Endometrial microvascular endothelial cells (primary cell): ENCODE data around the gene RND2. TPM values are rescaled to one million over a fixed set of nuclear protein-coding genes. Genes with fewer than 3 reads are reported as not detected.
"Not testable (repeated sequence)": the region's sequence is repeated elsewhere in the genome, so short reads cannot be mapped to it uniquely, and the experiment has no call there.

Experiments
- in situ Hi-C: cut with HindIII; loops from 2 replicates; pipeline ENCODE4 v1.10.0; 2017; ENCODE audit warnings: low sequenced_read_pairs, low pct_unique_long_range_greater_than_20kb; ENCODE audit errors: inconsistent ontology term
- total RNA-seq: library from RNA; depleted of rRNA; stranded (reverse); fragments of >200 nt; gene quantifications from one replicate; pipeline ENCODE4 v1.2.3, GENCODE V29; 2015; ENCODE audit errors: inconsistent ontology term

Gene RND2, protein sequence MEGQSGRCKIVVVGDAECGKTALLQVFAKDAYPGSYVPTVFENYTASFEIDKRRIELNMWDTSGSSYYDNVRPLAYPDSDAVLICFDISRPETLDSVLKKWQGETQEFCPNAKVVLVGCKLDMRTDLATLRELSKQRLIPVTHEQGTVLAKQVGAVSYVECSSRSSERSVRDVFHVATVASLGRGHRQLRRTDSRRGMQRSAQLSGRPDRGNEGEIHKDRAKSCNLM
- total RNA-seq, result under 0.01 TPM

- in situ Hi-C loops, result no loop called here
These were observed at the start of gene RND2 for GRCh38 chr17:43024407-43025289. RND2 (plus strand) TSS chr17:43025231; CDS start chr17:43025348, 117 bp downstream.

DNA sequence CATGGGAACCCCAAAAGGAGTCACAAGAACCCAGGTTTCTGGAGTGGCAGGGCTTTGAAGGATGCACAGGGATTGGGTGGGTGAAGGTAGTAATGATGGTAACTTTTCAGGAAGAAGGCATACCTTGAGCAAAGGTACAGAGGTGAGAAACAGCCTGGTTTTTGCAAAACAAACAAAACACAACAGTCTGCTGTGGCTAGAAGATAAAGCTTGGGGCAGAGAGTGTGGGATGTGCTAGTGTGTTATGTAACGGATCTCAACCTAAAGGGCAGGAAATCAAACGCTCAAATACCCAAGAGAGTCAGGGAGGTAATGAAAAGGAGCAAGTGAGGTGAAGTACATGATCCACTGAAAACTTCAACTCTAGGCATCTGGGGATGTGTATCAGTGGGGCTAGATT lies 49.8 kb upstream of the RND2 start:
- in situ Hi-C loops, result no loop called here

DNA sequence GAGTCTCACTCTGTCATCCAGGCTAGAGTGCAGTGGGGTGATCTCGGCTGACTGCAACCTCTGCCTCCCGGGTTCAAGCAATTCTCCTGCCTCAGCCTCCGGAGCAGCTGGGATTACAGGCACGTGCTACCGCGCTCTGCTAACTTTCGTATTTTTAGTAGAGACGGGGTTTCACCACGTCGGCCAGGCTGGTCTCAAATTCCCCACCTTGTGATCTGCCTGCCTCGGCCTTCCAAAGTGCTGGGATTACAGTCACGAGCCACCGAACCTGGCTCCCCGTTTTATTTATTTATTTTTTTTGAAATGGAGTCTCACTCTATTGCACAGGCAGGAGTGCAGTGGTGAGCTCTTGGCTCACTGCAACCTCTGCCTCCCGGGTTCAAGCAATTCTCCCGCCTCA lies 49.3 kb upstream of the RND2 start:
- in situ Hi-C loops, result not testable (repeated sequence)

DNA sequence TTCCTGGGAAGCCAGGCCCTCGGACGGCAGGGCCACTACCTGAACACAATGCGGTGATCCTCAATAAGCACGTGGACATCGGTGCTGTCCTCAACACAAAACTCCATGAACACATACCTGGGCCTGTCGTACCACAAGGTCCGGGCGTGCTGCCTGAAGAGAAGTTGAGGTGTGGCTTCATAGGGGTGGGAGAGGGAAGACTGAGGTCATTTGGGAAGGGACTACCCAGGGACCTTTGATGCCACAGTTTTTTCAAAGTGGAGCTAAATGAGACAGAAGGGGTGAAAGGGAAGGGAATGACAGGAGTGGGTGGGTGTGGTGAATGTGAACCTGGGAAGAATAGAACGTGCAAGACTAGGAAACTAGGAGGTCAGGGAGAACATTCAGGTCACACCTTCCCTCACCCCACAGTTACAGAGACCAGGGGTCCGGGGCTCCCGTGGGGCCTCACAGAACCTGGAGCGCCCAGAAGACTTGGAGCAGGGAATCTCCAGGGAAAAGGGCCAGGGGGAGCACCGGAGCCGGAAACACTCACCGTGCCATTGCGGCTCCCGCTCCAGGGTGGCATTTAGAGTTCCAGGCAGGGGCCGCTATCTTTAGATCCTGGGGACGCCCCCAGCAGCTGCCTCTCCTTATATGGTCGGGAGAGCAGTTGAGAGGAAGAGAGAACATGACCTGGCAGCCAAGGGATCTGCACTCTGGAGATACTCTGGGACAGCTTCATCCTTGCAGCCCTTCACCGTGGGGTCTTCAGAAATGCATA lies 45.3 kb upstream of the RND2 start, which contains the start of gene PTGES3L:
Gene PTGES3L (minus strand): TSS at position 570 of the 763 bp plus-strand sequence. CDS start 27 bp downstream, at position 543.
- in situ Hi-C loops, result no loop called here

- in situ Hi-C loops, result no loop called here
These were observed 44.7 kb upstream of the RND2 start, which contains the start of gene RUNDC1 for GRCh38 chr17:42980274-42980765. RUNDC1 (plus strand) TSS chr17:42980565; CDS start chr17:42980577, 12 bp downstream.

GRCh38 chr17:42980766-42981397 lies 44.1 kb upstream of the RND2 start:
- in situ Hi-C loops, result no loop called here

GRCh38 chr17:42982266-42982665 lies 42.8 kb upstream of the RND2 start:
- in situ Hi-C loops, result no loop called here

DNA sequence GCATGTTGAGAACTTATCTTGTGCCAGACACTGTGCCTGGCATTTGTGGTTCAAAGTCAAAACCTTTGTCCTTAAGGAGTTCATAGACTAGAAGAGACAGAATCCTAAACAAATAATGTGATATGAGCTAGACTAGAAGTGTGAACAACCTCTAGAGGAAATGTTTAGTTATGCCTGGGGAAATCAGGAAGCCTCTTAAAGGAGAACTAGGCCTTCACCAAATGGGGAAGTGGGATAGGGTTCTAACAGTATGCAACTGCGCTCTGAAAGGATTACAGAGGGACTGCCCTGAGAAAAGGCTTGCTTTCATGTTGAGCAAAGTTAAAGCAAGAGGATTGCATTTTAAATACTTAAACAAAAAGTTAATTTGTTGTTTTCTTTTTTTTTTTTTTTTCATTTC lies 39.8 kb upstream of the RND2 start:
- in situ Hi-C loops, result no loop called here

GRCh38 chr17:42989141-42989540 lies 35.9 kb upstream of the RND2 start:
- in situ Hi-C loops, result no loop called here

GRCh38 chr17:42989726-42990652 lies 35.0 kb upstream of the RND2 start:
- in situ Hi-C loops, result no loop called here

DNA sequence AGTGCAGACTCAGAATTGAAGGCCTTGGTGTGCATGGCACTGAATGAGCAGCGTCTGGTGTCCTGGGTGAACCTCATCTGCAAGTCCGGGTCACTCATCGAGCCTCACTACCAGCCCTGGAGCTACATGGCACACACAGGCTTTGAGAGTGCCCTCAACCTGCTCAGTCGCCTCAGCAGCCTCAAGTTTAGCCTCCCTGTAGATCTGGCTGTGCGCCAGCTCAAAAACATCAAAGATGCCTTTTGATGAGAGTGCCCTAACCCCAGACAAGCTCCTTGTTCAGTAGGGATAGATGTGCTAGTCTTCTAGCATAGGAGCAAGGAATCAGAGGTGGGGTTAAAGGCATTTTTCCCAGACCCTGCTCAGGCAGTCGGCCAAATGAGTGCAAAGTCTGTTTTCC lies 33.6 kb upstream of the RND2 start:
- in situ Hi-C loops, result no loop called here

- in situ Hi-C loops, result no loop called here
These were observed 32.2 kb upstream of the RND2 start for GRCh38 chr17:42992872-42993271.

- in situ Hi-C loops, result not testable (repeated sequence)
These were observed 31.1 kb upstream of the RND2 start for GRCh38 chr17:42993913-42994312.

DNA sequence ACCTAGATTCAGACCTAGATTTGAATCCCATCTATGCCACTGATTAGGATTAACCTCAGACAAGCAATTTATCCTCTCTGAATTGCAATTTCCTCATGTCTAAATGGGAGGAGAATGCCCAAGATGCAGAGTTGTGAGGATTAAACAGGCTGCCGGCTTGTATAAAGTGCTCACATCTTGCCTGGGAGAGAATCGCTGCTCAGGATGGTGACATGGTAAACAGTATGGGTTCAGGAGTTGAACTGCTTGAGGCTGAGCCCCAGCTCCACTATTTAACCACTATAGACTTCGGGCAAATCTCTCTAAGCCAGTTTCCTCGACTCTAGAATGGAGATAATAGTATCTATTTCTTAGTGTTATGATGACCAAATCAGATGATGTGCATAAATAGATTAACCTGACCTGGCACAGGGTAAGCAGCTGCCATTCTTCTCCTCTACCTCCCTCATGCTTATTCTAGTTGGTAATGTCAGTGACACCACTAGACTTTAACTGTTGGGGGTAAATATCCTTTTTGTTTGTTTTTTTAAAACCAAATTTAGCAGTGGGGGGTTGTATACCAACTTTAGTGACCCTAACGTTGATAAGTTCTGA lies 27.5 kb upstream of the RND2 start:
- in situ Hi-C loops, result no loop called here

DNA sequence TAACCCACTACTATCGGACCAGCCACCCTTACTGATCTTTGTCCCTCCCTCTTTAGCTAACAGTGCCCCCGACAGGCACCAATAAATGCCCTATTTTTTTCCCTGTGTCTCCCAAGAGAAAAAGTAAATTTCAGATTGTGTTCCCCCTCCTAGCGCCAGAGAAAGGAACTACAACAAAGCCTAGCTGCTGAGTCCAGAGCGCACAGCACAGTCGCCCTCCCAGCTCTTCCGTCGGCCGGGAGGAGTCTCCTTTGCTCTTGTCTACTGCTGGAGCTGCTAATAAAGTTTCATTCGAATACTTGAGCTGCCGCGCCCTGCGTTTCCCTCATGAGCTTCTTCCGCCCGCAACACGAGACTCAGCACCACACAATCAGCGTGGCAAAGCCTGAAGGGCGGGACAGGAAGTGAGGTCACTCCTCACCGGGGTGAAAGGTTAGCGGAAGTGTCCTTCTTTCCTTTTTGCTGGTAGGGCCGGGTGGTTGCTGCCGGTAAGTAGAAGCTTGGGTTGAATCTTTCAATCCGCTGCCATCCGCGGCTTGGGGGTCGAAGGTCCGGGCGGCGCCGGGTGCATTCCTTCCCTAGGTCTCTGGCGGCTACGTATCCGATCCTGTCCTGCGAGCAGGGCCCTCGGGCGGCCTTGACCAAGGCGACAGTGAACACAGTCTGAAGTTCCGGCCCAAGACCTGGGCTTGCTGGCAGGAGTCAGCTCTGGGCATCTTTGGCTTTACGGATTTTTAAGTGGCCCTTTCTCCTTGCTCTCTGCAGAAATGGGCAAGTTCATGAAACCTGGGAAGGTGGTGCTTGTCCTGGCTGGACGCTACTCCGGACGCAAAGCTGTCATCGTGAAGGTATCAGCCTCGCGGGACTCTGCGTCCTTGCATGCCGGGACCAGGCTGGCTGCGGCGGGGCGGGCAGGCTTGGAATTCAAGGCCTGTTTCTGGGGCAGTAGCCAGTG lies 26.8 kb upstream of the RND2 start, which contains the start of gene RPL27:
Gene RPL27 (plus strand): TSS at position 436 of the 955 bp plus-strand sequence. CDS start 332 bp downstream, at position 768.
- in situ Hi-C loops, result no loop called here

DNA sequence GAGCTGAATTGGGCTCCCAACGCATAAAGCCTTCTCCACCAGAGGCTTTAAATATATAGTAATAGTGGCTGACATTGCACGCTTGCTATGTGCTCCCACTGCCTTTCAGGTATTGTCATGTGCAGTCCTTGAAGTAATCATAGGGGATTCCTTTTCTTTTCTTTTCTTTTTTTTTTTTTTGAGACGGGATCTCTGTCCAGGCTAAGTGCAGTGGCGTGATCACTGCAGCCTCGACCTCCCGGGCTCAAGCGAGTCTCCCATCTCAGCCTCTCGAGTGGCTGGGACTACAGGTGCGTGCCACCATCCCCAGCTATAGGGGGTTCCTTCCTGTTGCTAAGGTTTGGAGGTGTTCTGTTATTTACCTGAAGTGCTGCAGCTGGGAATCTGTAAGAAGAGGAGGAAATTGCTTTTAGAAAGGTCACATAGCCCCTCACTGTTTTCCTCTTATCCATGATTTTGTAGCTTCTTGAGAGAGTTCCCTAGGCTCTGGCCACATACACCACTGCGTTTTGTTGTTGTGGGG lies 26.0 kb upstream of the RND2 start:
- in situ Hi-C loops, result no loop called here
